NCI-H2029 (cell line): ENCODE measurements around the gene ACYP1.
A peak's percentile ranks its signal among the peaks of the same experiment; 100 is the strongest.

Source experiments
- DNase-seq: peaks from one replicate; lab custom pipeline; 2025; lab: John Stamatoyannopoulos, UW

ACYP1 gene

DNA sequence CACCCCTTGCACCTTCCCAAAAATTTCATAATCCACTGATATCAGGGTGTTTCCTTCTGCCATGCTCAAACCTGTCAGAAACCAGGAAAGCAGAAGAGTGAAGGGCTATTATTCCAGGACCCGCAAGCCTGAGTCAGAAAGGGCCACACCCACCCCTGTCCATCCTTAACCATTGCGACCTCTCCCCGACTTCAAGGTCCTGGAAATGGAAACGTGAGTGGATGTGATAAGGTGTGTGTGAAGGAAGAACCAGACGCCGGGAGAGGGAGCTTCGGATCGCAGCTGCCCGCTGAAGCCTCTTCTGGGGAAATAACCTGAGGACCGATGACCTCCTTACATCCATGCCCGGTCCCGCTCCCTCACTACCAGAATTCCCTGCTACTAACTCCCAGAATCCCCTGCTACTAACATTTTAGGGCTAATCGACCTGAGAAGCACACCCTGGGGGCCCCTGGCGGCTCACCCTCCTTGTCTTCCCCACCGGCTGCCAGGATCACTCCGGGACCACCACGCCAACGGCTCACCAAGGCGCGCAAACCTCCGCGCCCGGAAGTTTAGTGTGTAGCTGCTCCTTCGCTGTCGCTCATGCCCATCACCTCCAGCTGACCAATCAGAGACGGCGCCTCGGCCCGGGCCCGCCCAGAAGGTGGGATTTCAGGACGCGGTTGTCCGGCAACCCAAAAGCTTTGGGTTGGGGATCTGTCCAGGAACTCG lies at the start of gene ACYP1:
Gene ACYP1, minus strand, starts transcription at position 534 of the 714 bp plus-strand sequence. Its CDS starts 471 bp downstream, at position 63.
- peak; percentile 49 for DNase-seq

DNA sequence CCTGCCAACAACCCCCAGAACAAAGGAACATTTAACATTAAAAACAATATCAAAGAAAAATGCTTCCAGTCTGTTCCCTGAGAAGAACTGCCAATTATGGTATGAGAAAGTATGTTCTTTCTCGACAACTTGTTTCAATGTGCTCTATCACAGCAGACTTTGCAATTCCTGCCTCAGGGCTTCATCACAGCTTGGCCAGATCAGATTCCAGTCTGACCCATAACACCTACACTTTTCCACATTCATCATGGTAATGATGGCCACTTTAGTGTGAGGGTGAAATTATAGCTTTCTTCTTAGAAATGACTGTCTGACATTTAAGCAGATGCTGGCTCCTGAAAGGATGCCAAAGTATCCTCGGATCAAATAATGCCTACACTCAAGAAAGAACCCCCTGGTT lies 46.1 kb upstream of the ACYP1 start:
- no peak for DNase-seq

DNA sequence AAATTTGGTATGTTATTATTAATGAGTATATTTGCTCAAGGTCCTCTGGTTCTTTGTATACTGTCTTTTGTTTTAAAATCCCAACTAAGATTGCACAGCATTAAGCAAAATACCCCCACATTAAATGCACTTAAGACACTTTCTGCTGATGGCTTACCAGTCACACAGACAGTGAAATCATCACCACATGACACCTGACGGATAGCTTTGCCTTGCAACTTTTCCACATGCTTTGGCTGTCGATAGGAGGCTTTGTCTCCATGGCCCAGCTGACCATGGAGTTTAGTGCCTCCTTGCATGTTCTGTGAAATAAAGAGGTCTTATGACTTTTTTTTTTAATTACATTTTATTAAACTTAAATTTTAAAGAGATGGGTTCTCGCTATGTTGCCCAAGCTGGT lies 43.4 kb upstream of the ACYP1 start:
- no peak for DNase-seq

DNA sequence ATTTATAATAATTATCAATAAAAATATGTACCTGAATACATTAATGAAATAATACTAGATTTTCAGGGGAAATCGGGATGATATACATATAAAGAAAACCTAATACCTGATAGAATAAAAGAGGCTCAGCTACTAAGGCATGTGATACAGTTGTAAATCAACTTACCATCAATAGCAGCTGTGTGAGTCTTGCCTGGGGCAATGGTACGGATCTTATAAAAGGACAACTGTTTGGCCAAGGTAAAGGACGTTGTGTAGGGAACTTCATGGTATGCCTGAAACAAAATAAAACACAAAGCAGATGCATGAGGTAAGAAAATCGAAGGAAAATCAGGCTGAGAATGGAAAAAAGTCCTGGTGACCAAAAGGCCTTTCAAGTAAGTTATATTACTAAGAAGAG lies 37.7 kb upstream of the ACYP1 start:
- no peak for DNase-seq

DNA sequence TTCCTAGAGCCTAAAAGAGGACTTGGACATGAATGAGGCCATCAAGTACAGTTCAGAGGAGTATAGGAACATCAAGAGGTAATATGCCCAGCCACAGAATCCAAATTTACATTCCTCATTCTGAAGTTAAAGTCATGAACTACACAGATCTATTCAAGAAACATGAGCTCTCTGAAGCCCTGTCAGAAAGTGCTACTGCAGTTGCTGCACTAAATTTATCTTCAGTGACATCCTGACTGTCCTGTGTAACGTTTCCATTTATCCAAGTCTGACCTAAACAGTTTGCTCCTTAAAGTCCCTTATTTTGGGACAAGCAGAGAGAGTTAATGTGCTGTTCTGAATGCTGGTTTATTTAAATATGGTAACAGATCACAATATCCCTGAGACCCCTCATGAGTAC lies 34.9 kb upstream of the ACYP1 start:
- DNase-seq, result no peak

DNA sequence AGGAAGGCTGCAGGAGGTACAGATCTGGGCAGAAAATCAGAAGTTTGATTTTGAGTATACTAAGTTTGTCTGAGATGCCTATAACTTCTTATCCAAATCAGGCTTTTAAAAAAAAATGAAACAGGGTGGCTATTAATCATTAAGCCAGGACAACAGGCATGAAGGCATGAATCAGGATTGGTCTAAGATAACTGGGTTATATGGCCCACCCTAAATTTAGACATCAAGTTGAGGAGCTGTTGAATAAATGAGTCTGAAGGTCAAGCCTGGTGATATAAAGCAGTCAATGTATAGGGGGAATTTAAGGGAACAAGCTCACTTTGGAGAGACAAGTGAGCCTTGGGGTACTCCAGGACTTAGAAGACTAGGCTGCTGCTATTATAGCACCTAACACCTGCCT lies 34.4 kb upstream of the ACYP1 start:
- DNase-seq, result no peak

DNA sequence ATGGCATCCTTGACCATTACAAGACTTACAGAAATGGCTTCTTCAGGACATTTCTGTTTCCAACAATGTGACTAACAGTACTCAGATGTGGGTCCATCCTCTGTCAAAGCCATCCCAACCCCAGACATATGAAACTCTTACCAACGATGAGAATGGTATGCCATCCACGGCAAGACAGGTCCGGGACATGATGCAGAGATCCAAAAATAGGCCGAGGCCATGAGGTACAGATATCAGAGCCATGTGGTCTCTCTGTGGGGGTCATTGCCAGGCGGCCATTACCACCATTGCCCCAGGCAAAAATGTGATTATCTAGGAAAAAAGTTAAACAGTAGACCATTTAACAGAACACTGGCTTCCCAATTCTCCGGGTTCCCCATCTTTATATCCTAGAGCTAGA lies 33.1 kb upstream of the ACYP1 start:
- no peak for DNase-seq

DNA sequence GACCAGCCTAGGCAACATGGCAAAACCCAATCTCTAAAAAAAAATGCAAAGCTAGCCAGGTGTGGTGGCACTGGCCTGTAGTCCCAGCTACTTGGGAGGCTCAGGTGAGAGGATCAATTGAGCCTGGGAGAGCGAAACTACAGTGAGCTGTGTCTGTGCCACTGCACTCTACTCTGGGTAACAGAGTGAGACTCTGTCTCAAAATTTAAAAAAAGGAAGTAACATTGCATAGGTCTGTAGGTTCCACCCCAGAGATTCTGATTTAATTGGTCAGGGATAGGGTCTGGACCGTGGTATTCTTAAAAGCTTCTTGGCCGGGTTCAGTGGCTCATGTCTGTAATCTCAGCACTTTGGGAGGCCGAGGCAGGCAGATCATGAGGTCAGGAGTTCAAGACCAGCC lies 31.9 kb upstream of the ACYP1 start:
- DNase-seq, result no peak

DNA sequence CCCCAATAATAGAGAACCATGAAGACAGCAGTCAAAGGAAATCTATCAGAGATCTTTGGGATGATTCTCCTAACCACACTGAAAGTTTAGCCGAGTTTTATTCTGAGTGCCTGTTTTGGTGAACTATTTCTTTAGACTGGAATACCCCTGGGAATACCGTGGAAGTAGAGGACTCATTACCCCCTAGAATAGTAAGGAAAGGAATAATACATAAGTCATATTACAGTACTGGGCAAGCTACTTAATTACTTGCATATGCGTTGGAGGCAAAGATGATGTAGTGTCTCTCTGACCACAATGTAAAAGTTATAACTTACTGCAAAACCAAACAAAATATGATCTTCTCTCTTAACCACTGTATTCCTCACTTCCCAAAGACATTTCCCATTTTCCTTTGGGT lies 31.1 kb upstream of the ACYP1 start:
- DNase-seq, result no peak

DNA sequence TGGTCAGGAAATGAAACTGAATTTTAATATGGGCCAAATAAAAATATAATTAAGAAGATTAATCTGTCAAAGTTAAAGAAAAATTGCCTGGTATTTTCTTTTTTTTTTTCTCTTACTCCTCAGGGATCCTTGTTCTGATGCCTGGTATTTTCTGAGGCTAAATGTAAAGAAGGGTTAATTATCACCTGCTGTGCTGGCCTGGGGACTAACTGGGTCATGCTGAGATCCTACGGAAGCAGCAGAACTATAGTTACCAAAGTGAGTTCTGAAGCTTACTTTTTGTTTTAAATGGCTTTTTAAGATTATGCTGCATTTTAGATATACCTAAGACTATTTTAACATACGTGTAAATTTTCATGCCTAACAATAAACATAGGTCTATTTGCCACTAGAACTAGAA lies 28.9 kb upstream of the ACYP1 start:
- DNase-seq, result no peak

DNA sequence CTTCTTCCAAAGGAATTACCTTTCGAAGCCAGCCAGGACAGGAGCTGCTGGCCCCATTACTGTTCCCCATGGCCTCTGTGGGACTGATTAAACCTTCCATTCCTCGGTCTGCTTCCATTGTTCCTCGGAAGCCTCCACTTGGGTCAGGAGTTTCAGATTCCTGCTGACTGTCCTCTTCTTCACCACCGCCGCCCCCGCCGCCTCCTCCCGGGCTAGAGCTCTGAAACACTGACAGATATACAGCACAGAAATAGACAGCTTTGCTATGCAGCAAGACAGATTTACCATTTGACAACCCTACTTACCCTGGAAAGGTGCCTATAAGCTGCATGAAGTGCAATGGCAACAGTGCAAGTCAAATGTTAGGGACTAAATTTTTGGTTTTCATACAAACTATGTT lies 27.4 kb upstream of the ACYP1 start:
- DNase-seq, result no peak

DNA sequence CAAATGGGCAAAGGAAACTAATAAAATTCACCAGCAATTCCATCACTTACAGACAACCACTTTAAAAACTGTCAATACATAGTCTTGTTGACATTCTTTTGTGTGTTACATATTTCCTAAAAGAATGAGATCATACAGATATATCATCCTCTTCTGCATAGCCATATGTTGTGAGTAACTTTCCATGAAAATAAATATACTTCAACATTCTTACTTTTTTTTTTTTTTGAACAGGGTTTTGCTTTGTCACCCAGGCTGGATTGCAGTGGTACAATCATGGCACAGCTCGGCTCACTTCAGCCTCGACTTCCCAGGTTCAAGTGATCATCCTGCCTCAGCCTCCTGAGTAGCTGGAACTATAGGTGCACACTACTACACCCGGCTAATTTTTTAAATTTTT lies 26.5 kb upstream of the ACYP1 start:
- no peak for DNase-seq

DNA sequence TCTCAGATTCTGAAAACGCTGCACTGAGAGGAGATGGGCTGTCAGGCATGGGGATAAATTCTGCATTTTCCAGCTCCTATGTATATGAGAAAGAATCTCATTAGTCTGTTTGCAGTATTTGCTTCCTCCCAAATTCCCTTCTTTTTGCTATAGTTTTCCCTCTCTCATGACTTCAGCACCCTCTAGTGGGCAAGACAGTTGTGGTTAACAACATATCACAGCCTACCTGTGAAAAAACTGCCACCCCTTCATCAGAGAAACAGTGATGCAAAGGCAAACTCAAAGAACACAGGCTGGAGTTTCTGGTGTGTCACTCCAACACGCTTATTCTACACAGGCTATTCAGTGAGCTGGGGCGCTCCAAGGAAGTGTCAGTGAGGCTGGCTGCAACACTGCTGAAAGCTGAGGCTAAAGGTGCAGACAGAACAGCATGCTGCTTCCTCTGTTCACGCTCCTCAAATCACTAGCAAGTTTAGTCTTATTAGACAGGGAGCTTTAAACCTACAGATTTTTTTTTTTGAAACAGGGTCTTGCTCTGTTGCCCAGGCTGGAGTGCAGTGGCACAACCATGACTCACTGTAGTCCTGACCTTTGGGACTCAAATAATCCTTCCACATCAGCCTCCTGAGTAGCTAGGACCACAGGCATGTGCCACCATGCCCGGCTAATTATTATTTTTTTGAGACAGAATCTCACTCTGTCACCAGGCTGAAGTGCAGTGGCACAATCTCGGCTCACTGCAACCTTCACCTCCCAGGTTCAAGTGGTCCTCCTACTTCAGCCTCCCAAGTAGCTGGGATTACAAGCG lies 24.9 kb upstream of the ACYP1 start:
- peak; percentile 14 for DNase-seq

DNA sequence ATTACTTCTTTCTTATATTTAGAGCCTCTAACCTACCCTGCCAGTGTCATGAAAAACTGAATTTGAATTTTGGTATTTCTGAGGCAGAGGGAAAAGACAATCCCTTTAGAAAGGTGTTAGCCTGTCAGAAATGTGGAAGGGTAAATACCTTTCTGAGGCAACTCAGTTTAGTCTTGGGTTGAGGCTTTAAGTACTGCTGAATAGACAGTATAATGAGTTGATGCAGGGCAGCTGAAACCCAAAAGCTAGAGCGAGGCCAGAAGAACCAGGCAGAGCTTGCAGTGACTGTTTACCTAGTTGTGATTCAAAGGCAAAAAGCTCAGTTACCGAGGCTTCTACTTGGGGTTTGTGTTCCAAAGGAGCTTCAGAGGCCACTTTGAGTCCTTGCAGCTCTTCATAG lies 24.3 kb upstream of the ACYP1 start:
- DNase-seq, result no peak

DNA sequence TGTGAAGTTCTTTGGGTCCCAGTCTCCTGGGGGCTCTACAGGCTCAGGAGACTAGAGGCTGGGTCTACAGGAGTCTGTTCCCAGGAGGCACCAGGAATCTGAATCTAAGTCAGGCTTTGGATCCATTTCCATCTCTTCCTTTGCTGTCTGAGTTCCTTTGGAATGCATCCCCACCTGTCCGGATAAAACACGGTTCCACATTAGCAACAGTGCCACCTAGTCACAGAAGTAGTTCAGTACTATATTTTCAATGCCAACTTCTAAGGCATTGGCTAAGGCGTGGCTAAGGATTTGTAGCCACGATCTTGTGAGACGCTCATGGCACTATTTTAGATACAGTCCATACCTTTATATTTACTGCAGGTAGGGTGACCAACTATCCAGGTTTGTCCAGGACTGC lies 20.7 kb upstream of the ACYP1 start:
- no peak for DNase-seq

DNA sequence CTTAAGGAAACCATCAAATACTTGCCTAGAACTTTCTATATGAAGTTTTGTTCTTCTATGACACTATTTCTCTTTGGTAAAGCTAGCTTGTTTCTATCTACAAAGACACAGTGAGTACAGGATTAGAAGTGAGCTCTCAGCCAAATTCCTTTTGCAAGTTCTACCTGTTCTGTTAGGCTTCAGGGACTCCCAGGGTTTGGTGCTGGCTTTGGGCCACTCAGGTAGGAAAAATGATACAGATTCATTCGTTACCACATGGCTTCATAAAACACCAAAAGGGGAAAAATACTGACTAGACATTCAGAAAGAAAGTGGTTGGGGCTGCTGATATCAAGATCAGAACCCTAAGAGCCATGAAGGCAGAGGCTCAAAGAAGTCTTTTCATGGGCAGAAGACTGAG lies 19.4 kb upstream of the ACYP1 start:
- DNase-seq, result no peak

DNA sequence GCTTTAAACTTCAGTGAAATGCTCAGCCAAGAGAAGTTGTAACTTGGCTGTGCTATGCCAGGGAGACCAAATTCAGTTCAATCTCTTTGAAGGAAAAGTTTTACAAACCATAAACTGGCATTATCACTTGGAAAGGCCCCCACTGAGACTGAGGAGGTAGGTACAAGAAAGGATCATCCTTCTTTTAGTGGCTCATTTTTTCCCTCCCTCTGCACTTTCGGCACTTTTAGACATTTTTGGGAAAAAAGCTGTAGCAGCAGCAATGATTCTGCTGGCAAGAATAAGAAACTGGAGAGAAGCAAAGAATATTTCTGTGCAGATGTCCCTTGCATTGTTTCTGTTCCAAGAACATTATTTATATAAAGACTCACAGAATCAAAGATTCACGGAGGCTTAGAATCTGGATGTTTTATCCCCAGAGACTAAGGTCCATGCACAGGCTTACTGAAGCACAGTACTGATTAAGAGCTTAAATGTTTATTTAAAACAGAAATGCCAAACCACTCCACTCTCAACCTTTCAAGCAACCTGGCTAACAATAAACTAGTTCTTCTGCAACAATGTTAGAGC lies 17.9 kb upstream of the ACYP1 start:
- DNase-seq, result no peak

DNA sequence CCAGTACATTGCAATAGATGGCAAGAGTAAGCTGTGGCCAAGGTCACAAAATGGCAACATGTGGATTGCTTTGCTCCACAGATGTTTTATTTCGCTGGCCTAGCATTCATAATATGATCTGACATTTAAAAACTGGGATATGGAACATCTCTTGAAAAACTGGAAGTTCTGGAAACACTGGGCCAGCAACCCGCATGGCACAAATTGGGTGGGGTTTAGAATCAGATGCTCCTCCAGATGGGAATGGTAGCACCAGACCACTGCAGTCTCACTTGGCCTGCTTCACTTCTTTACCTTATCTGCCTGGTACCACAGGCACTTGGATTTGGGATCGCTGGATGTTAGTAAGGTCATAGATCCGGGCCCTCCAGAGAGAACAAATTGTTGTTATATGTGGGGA lies 15.7 kb upstream of the ACYP1 start:
- DNase-seq, result no peak

DNA sequence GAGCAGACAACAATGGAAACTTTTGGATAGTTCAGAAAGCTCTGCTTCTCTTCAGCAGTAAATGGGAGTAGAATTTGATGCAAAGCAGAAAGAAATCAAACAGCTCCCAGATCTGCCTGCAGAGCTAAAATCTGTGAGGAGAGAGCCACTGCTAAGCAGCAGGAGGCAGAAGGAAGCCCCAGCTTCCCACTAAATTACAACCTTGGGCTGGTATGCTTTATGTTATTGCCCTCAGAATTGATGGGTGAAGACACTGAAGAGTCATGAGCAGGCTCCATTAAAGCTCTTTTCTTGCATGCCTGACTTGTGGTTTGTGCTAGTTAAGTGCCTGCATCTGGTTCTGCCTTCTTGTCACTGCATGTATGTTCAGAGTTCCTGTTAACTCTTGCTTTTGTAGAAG lies 14.0 kb upstream of the ACYP1 start:
- DNase-seq, result no peak

DNA sequence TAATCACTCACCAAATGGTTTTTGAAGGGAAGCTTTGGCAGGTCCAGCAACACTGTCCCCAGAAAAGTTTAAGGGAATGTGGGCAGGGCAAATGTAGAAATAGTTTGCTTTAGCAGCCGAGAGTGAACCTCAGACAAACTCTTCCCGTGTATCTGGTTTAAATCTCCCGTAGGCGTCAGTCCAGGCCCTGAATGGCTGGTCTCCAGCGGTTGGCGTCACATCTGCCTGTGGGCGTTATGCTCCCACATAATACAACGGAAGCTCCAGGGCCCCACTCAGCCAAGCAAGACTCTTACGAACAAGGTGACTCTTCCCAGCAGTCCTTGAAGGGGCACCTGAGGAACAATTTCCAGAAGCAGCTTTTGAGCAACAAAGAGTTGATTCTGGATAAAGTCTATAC lies 6.6 kb upstream of the ACYP1 start:
- no peak for DNase-seq

DNA sequence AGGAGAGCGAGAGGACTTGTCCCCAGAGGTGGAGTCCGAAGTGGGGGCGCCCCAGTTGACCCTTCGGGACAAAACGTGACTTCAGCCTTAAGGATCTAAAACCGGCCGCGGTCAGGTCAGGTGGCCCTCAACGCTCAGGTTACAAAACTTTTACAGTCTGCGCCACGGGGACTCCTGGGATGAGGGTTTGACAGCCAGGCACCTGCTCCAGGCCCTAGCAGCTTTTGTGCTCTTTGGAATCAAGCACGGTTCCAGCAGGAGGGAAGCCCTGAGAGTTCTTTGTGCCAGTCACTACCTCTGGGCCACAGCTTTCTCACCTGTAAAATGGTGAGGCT lies 6.0 kb upstream of the ACYP1 start:
- DNase-seq, result peak; percentile 36

DNA sequence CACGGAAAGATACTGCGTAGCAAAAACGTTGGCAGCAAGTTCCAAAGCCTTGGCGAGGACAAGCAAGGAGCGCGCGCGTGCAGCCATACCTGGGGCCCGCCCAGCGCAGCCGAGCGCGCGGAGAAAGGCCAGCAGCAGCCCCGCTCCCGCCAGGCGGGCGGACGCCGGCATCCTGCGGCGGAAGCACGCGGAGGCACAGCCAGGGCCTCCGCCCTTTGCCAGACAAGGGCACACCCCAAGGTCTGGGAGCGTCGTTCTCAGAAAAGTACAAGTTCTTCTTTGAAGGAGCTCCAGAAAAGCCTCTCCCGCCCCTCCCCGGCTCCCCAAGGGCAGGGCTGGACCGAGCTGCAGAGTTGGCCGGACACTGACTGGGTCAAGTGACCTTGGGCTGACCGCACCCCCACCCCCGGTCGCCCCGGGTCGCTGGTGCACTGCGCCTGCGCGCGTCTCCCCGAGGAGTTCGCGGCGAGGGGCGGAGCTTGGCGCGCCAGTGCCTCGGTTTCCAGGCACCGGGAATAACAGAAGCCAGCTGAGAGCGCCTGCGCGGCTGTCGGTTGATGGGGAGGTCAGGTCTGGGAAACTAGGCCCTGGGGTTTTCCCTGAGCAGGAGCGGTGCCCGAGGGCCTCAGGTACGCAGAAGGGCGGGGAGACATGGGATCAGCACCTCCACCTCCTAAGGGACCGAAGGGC lies 5.4 kb upstream of the ACYP1 start, which contains the start of gene ZC2HC1C:
Gene ZC2HC1C, plus strand, starts transcription at position 521 of the 690 bp plus-strand sequence. CDS start 933 bp downstream, outside the sequence.
- DNase-seq, result peak; percentile 77
